ENCODE data around the gene STUM.
A peak's percentile ranks its signal among the peaks of the same experiment; 100 is the strongest.
"Not testable (repeated sequence)": the region's sequence is repeated elsewhere in the genome, so short reads cannot be mapped to it uniquely, and the experiment has no call there.

STUM gene

GRCh38 chr1:226626577-226626956 lies 78.0 kb downstream of the STUM start:
- peak; percentile 81 for DNase-seq (ENCODE audit: low spot score)

GRCh38 chr1:226627050-226627755 lies 78.6 kb downstream of the STUM start:
- DNase-seq (ENCODE audit: low spot score): no peak

GRCh38 chr1:226627924-226628611 lies 79.5 kb downstream of the STUM start:
- no peak for DNase-seq (ENCODE audit: low spot score)

GRCh38 chr1:226628612-226629155 lies 80.1 kb downstream of the STUM start:
- no peak for DNase-seq (ENCODE audit: low spot score)

GRCh38 chr1:226629210-226629895 lies 80.8 kb downstream of the STUM start:
- no peak for DNase-seq (ENCODE audit: low spot score)

- DNase-seq (ENCODE audit: low spot score): no peak
These were observed 81.5 kb downstream of the STUM start for GRCh38 chr1:226629896-226630550.

- DNase-seq (ENCODE audit: low spot score): no peak
These were observed 82.0 kb downstream of the STUM start for GRCh38 chr1:226630592-226630991.

GRCh38 chr1:226631229-226632000 lies 82.9 kb downstream of the STUM start:
- DNase-seq (ENCODE audit: low spot score): no peak

GRCh38 chr1:226632169-226632879 lies 83.8 kb downstream of the STUM start:
- no peak for DNase-seq (ENCODE audit: low spot score)

GRCh38 chr1:226632922-226633351 lies 84.4 kb downstream of the STUM start:
- DNase-seq (ENCODE audit: low spot score): no peak

GRCh38 chr1:226633541-226634165 lies 85.1 kb downstream of the STUM start:
- DNase-seq (ENCODE audit: low spot score): no peak

GRCh38 chr1:226634166-226634588 lies 85.6 kb downstream of the STUM start:
- DNase-seq (ENCODE audit: low spot score): peak; percentile 86

GRCh38 chr1:226634611-226635246 lies 86.2 kb downstream of the STUM start:
- DNase-seq (ENCODE audit: low spot score): no peak

- DNase-seq (ENCODE audit: low spot score): no peak
These were observed 86.9 kb downstream of the STUM start for GRCh38 chr1:226635456-226635941.

GRCh38 chr1:226636847-226637096 lies 88.2 kb downstream of the STUM start:
- DNase-seq (ENCODE audit: low spot score): no peak

- no peak for DNase-seq (ENCODE audit: low spot score)
These were observed 88.8 kb downstream of the STUM start for GRCh38 chr1:226637147-226637935.

GRCh38 chr1:226638001-226638601 lies 89.5 kb downstream of the STUM start:
- DNase-seq (ENCODE audit: low spot score): no peak

- no peak for DNase-seq (ENCODE audit: low spot score)
These were observed 90.0 kb downstream of the STUM start for GRCh38 chr1:226638608-226639007.

- not testable (repeated sequence) for DNase-seq (ENCODE audit: low spot score)
These were observed 90.6 kb downstream of the STUM start for GRCh38 chr1:226639206-226639605.
